ENCODE data around the gene BIN1. TPM values are rescaled to one million over a fixed set of nuclear protein-coding genes. Genes with fewer than 3 reads are reported as not detected.

Gene BIN1
- polyA plus RNA-seq, 1 experiment = 37.6 TPM

DNA sequence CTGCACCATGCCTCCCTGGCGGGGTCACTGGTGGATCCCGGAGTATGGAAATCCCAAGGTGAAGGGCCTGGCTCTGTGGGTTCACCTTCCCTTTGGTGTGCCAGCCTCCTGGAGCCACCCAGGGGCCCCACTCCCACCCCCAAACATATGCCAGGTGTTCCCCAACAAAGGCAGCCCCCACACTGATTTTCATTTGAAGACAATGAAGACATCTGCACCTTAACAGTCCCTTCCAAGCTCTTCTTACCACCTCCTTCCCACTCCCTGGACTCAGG, 11.7 kb downstream of the BIN1 start:
- CTCF ChIA-PET = interaction anchor here (1.7 kb wide), 1 partner anchor 27 kb away, joined by 6 read pairs; no protein-coding TSS in a partner anchor
- POLR2A ChIA-PET = no interaction called here
- no peak overlapping the region for H3K4me3 ChIP-seq (ENCODE audit: low read depth, low read length)
- no peak for TF ChIP-seq CTCF (IDR thresholded peaks at IDR 0.05; ENCODE audit: insufficient read depth, low read depth, low read length)
- DNase-seq (ENCODE audit: low read depth) = no peak
- no peaks in the 10 kb centered on the region for H3K27me3 ChIP-seq (ENCODE audit: control insufficient read depth, insufficient read depth, low read length)
- no peaks in the 10 kb centered on the region for H3K36me3 ChIP-seq (ENCODE audit: control insufficient read depth, insufficient read depth, low read length)

GRCh38 chr2:127094509-127095366, 12.2 kb downstream of the BIN1 start:
- no peak for DNase-seq (ENCODE audit: low read depth)
- H3K4me3 ChIP-seq (ENCODE audit: low read depth, low read length) = no peak overlapping the region
- no peak for TF ChIP-seq CTCF (IDR thresholded peaks at IDR 0.05; ENCODE audit: insufficient read depth, low read depth, low read length)
- ChIA-PET POLR2A (no interaction called here), CTCF (interaction anchor here (1.7 kb wide), 1 partner anchor 26 kb away, joined by 6 read pairs; no protein-coding TSS in a partner anchor)
- H3K27me3 ChIP-seq (ENCODE audit: control insufficient read depth, insufficient read depth, low read length) = no peaks in the 10 kb centered on the region
- no peaks in the 10 kb centered on the region for H3K36me3 ChIP-seq (ENCODE audit: control insufficient read depth, insufficient read depth, low read length)

DNA sequence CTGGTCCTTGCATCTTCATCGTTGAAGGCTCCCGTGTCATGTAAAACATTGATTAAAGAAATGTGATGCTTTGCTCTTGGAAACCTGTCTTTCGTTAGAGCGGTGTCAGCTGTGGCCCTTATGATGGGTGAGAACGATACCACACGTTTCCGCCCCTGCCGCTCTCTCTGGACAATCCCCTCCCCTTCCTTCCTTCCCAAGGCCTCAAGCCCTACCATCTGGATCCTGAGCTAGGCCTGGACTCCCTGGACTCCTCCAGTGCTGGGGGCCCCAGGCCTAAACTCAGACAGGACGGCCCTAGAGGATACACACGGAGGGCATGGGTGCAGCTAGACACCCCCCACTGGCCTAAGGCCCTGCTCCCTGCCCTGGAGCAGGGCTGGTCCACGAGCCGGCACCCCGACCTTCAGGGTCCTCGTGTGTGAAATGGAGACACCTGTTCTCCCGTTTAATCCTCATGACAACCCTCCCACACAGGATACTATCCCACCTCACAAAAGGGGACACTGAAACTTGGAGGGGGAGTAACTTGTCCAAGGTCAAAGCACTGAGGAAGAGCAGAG, 13.2 kb downstream of the BIN1 start:
- TF ChIP-seq CTCF (IDR thresholded peaks at IDR 0.05; ENCODE audit: insufficient read depth, low read depth, low read length) = no peak
- no peaks in the 10 kb centered on the region for H3K27me3 ChIP-seq (ENCODE audit: control insufficient read depth, insufficient read depth, low read length)
- CTCF ChIA-PET = interaction anchor here (1.7 kb wide), 1 partner anchor 25 kb away, joined by 6 read pairs; no protein-coding TSS in a partner anchor
- no peaks in the 10 kb centered on the region for H3K36me3 ChIP-seq (ENCODE audit: control insufficient read depth, insufficient read depth, low read length)
- POLR2A ChIA-PET = interaction anchor here (0.5 kb wide), 2 partner anchors 12 to 86 kb away, joined by 3 to 8 read pairs; no protein-coding TSS in a partner anchor
- DNase-seq (ENCODE audit: low read depth) = no peak
- no peak overlapping the region for H3K4me3 ChIP-seq (ENCODE audit: low read depth, low read length)

DNA sequence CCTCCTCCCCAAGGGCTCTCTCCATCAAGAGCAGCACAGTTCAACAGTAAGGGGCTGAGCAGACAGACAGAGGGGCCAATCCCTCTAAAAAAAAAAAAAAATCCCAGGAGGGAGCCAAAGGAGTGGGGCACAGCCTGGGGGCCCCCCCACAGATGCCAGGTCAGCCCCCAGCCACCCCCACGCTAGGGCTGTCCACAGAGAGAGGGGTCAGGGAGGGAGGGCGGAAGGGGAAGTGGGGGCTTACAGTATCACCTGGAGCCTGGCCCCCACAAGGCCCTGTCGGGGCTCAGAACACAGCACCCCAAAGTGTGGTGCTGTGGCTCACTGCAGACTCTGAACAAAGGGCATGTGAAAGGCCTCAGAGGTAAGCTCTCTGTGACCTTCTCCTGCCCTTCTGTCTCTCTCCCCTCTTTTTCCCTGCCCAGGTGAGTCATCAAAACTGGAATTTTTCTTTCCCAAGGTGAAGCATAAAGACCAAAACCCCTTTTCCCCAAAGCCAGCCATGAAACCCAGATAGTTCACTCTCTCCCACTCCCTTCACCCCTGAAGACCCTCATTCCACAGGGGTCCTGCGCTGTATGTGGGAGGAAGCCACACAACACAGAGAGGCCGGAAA, 13.9 kb downstream of the BIN1 start:
- POLR2A ChIA-PET = interaction anchor here (0.5 kb wide), 1 partner anchor 12 kb away, joined by 8 read pairs; no protein-coding TSS in a partner anchor
- Histone ChIP-seq H3K27me3 (ENCODE audit: control insufficient read depth, insufficient read depth, low read length) (no peaks in the 10 kb centered on the region), H3K4me3 (ENCODE audit: low read depth, low read length) (no peak overlapping the region), H3K36me3 (ENCODE audit: control insufficient read depth, insufficient read depth, low read length) (no peaks in the 10 kb centered on the region)
- TF ChIP-seq CTCF (IDR thresholded peaks at IDR 0.05; ENCODE audit: insufficient read depth, low read depth, low read length) = no peak
- CTCF ChIA-PET = no interaction called here
- DNase-seq (ENCODE audit: low read depth) = no peak

DNA sequence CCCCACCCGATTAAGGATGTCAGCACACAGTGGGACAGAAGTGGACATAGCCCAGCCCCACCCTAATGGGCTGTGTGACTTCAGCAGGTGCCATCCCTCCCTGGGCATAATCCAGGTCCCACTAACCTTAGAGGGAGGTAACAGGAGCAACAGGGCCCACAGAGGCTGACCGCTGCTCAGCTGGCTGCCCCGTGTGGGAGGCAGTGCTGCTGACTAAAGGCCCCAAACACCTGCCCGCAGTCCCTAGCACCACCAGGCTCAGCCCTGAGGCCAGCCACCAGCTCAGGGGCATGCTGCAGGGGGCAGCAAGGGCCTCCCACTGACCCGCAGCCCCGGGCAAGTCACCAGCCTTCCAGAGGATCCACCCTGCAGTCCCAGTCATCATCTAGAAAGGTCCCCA, 14.6 kb downstream of the BIN1 start:
- POLR2A ChIA-PET = no interaction called here
- DNase-seq (ENCODE audit: low read depth) = no peak
- CTCF ChIA-PET = interaction anchor here (0.5 kb wide), 1 partner anchor 9 kb away, joined by 3 read pairs; no protein-coding TSS in a partner anchor

More for the DNA sequence above, 14.6 kb downstream of the BIN1 start:
- no peak for TF ChIP-seq CTCF (IDR thresholded peaks at IDR 0.05; ENCODE audit: insufficient read depth, low read depth, low read length)
- H3K27me3 ChIP-seq (ENCODE audit: control insufficient read depth, insufficient read depth, low read length) = no peaks in the 10 kb centered on the region
- H3K4me3 ChIP-seq (ENCODE audit: low read depth, low read length) = no peak overlapping the region
- H3K36me3 ChIP-seq (ENCODE audit: control insufficient read depth, insufficient read depth, low read length) = no peaks in the 10 kb centered on the region
